Adrenal gland (tissue), 5 donors: ENCODE measurements around the gene AP1S1.

Source experiments
- CTCF ChIP-seq, 6 experiments: fragments of 450-650 bp in 4 of 6; fragments of 200-600 bp in 2 of 6; sonication (generic) in 1 of 6; IDR thresholded peaks; 1 replicate in 5 of 6; 2 replicates in 1 of 6; pipeline versions ENCODE4 v1.5.1 to v1.8.0; 2016 to 2021; ENCODE audit warnings: antibody characterized with exemption in 6 of 6, mild to moderate bottlenecking in 2 of 6, moderate library complexity in 1 of 6
- POLR2A ChIP-seq, 2 donors: fragments of 450-650 bp; IDR thresholded peaks; one replicate each; pipeline ENCODE4 v1.6.1; 2017; ENCODE audit warnings: antibody characterized with exemption in 2 of 2, mild to moderate bottlenecking in 2 of 2, moderate library complexity in 1 of 2
- donor health status: DM: no; HTN: no; CAD: no.

GRCh38 chr7:101174322-101174854, 20.1 kb downstream of the AP1S1 start:
- TF ChIP-seq CTCF (IDR thresholded peaks at IDR 0.05) (no peak), POLR2A (IDR thresholded peaks at IDR 0.05) (no peak)
